ENCODE measurements around the gene IRF8. TPM values are rescaled to one million over a fixed set of nuclear protein-coding genes. Genes with fewer than 3 reads are reported as not detected.

Gene IRF8
- total and polyA plus RNA-seq, 12 donors, result 0.72 to 29.4 (median 2.1) TPM

DNA sequence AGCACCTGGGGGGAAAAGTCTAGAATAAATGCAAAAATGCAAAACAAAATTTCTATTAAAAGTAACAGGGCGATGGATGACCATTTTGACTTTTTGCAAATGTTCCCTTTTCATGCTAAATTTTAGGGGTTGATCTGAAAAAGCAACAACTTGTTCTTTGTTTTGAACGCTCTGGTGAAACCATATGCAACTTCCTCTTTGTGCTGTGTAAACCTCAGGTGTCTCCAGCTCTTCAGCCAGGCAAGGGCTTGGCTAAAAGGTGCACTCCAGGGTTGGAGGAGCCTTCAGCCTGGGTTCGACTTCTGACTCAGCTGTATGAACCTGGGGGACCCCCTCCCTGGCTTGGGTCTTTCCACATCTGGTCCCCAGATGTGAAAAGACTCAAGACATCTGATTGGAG lies 9.5 kb downstream of the IRF8 start:
- peak overlapping the region in 3 of 10 donors; percentile 29 to 86 (median 67) for H3K27ac ChIP-seq
- TF ChIP-seq, protein P1, sequence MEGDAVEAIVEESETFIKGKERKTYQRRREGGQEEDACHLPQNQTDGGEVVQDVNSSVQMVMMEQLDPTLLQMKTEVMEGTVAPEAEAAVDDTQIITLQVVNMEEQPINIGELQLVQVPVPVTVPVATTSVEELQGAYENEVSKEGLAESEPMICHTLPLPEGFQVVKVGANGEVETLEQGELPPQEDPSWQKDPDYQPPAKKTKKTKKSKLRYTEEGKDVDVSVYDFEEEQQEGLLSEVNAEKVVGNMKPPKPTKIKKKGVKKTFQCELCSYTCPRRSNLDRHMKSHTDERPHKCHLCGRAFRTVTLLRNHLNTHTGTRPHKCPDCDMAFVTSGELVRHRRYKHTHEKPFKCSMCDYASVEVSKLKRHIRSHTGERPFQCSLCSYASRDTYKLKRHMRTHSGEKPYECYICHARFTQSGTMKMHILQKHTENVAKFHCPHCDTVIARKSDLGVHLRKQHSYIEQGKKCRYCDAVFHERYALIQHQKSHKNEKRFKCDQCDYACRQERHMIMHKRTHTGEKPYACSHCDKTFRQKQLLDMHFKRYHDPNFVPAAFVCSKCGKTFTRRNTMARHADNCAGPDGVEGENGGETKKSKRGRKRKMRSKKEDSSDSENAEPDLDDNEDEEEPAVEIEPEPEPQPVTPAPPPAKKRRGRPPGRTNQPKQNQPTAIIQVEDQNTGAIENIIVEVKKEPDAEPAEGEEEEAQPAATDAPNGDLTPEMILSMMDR (IDR thresholded peaks at IDR 0.05), result no peak
- H3K9me3 ChIP-seq, result no peaks in the 10 kb centered on the region
- peaks cover 0 to 76% (median 0%) of the 10 kb centered on the region in 9 donors for H3K36me3 ChIP-seq
- ATAC-seq, result peak in 1 of 8 donors; percentile 22
- H3K4me3 ChIP-seq, result no peak overlapping the region
- peaks cover 0 to 90% (median 0%) of the 10 kb centered on the region in 9 donors for H3K4me1 ChIP-seq
- DNase-seq, result no peak
- intact Hi-C loops (cut with DNase I), result loop anchor here in 1 of 10 donors (10.0 kb wide), 1 partner anchor 84 kb away; no protein-coding TSS in a partner anchor
- H3K27me3 ChIP-seq, result peaks cover 0 to 16% (median 8%) of the 10 kb centered on the region in 7 donors
- 85 to 90% methylated on average over 3 of the region's 3 CpGs for WGBS, 2 donors

DNA sequence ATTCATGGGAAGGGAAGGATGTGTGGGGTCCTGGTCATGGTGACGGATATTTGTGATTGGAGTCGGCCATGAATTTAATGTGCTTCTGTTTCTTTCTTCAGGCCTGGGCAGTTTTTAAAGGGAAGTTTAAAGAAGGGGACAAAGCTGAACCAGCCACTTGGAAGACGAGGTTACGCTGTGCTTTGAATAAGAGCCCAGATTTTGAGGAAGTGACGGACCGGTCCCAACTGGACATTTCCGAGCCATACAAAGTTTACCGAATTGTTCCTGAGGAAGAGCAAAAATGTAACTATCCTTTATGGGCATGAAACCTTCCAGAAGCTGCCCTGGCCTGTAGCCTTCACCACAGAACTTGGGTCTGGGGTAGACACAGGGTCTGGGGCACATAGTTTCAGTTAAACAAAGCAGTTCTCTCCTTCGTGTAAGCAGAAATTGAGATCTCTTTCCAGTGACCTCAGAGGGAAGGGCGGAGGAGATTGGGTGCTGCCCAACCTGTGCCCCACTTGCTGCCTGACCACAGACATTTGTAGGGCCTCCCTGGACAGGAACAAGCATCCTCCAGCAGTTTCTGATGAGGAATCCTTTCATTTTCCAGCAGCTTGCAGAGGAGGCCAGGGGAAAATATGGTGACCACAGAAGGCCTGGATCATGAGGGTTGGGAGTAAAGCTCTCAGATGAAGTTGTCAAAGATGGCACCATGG lies 10.1 kb downstream of the IRF8 start:
- 68 to 69% methylated on average over 10 of the region's 10 CpGs for WGBS, 2 donors
- no peaks in the 10 kb centered on the region for H3K9me3 ChIP-seq
- ATAC-seq (peak in 7 of 8 donors; percentile 42 to 76 (median 69)), DNase-seq (no peak)
- TF ChIP-seq, protein P1 (IDR thresholded peaks at IDR 0.05), result no peak
- H3K4me3 ChIP-seq, result no peak overlapping the region
- peaks cover 0 to 71% (median 0%) of the 10 kb centered on the region in 9 donors for H3K36me3 ChIP-seq
- H3K27ac ChIP-seq, result peak overlapping the region in 6 of 10 donors; percentile 23 to 86 (median 49)
- H3K4me1 ChIP-seq, result peaks cover 0 to 90% (median 0%) of the 10 kb centered on the region in 9 donors
- peaks cover 0 to 10% (median 3%) of the 10 kb centered on the region in 7 donors for H3K27me3 ChIP-seq
- intact Hi-C loops (cut with DNase I), result loop anchor here in 1 of 10 donors (10.0 kb wide), 1 partner anchor 84 kb away; no protein-coding TSS in a partner anchor

DNA sequence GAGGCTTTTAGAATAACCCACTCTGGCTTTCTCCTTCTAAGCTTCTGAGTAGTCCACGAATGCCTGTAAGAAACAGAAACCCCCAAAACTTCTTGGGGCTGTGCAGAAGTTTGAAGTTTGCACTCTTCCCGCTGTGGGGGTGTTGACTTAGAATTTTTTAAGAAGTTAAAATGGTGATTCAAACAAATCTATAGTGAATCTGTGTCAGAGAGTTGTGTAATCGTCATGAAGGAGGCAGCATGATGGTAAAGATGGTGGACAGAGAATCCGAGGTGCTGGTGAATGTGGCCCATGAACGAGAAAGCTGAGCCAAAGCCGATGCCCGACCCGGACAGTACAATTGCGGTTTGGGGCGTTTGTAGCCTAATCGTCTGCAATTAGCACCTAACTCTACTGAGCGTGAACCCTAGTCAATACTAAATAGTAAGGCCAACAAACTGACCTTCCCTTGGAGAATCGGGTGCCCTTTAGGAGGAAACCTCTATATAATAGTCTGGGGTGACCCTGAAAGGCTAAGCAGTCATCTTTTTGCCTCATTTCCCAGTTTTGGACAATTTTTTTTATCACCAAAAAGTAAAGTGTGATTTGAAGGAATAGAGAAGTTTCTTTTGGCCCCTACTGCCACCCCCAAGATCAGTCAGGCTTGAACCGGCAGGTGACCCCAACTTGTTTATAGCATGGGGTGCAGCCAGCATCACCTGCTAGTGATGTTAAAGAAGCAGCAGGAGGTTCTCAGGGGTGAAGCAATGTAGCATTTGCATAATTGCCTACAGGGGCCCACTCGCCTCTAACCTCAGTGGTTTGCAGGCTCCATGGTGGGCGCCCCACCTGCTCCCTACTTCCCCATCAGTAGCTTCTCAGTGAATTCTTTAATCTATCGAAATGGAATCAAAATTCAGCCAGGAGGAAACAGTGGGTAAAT lies 11.2 kb downstream of the IRF8 start:
- DNase-seq (no peak), ATAC-seq (no peak)
- H3K4me1 ChIP-seq, result peaks cover 0 to 86% (median 0%) of the 10 kb centered on the region in 9 donors
- TF ChIP-seq, protein P1 (IDR thresholded peaks at IDR 0.05), result no peak
- intact Hi-C loops (cut with DNase I), result loop anchor here in 1 of 10 donors (10.0 kb wide), 1 partner anchor 85 kb away; no protein-coding TSS in a partner anchor
- H3K36me3 ChIP-seq, result peaks cover 0 to 70% (median 0%) of the 10 kb centered on the region in 9 donors
- H3K27ac ChIP-seq, result peak overlapping the region in 1 of 10 donors; percentile 86
- H3K27me3 ChIP-seq, result no peaks in the 10 kb centered on the region
- H3K4me3 ChIP-seq, result no peak overlapping the region
- WGBS, 2 donors, result 95 to 96% methylated on average over 17 of the region's 17 CpGs
- no peaks in the 10 kb centered on the region for H3K9me3 ChIP-seq

DNA sequence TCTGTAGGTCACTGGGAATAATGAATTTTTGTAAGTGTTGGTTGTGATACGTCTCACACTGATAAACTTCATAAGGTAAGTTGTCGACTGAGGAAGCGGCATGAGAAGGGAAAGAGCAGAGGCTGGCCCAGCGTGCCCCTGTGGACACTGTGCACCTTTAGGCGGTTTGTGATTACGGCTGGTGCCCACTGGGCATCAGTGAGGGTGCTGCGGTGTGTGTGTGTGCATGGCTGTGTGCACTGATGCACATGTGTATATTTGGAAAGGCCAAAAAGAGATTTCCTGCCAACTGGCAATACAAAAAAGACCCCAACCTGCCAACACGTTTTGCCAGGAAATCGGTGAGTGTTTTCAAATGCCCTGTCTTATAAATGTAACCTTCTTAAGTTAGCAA lies 11.9 kb downstream of the IRF8 start:
- Histone ChIP-seq H3K27me3 (no peaks in the 10 kb centered on the region), H3K9me3 (no peaks in the 10 kb centered on the region), H3K27ac (peak overlapping the region in 1 of 10 donors; percentile 86), H3K4me1 (peaks cover 0 to 85% (median 0%) of the 10 kb centered on the region in 9 donors), H3K4me3 (no peak overlapping the region), H3K36me3 (peaks cover 0 to 70% (median 0%) of the 10 kb centered on the region in 9 donors)
- intact Hi-C loops (cut with DNase I), result no loop called here
- TF ChIP-seq, protein P1 (IDR thresholded peaks at IDR 0.05), result no peak
- WGBS, 2 donors, result 91% methylated on average over 9 of the region's 9 CpGs
- ATAC-seq (no peak), DNase-seq (no peak)

All from heart right ventricle (tissue), 16 donors.